ENCODE data around the gene SPEG.

DNA sequence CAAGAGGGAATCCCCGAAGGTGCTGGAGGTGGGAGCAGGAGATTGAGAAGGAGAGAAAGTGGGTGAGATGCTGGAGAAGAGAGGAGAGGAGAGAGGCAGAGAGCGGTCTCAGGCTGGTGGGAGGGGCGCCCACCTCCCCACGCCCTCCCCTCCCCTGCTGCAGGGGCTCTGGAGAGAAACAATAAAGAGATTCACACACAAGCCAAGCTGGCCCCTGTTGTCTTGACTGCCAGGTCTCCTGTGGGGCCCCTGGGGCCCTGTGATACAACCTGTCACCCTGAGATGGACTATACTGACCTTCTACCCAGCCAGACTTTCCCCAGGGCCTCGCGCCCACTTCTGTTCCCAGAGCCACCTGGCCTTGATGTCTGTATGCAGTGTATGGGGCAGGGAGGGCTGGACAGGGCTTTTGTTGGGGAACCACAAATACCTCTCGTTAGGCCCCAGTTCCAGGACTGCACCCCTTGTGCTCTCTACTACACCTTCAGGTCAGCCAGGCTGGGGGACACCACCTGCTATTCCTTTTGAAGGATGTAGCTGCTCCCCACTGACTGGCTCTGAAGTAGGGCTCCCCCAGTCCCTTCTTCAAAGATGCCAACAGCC lies 8.0 kb upstream of the SPEG start:
- TF ChIP-seq EZH2 (conservative IDR thresholded peaks at IDR 0.05; ENCODE audit: low read depth, low read length) (no peak), ZBTB7A (CRISPR knock-in tag; IDR thresholded peaks at IDR 0.05) (no peak), ZKSCAN8 (CRISPR knock-in tag; IDR thresholded peaks at IDR 0.05; ENCODE audit: borderline replicate concordance) (no peak), CBX1 (IDR thresholded peaks at IDR 0.05; ENCODE audit: low read depth) (no peak), GABPA (IDR thresholded peaks at IDR 0.05; ENCODE audit: low read depth, low read length) (no peak), GABPA (CRISPR knock-in tag; IDR thresholded peaks at IDR 0.05; ENCODE audit: low read depth) (no peak), ESRRA (CRISPR knock-in tag; IDR thresholded peaks at IDR 0.05; ENCODE audit: low read depth) (no peak), POLR2G (IDR thresholded peaks at IDR 0.05; ENCODE audit: low read depth, low read length) (no peak), ATAD3A (CRISPR knock-in tag; IDR thresholded peaks at IDR 0.05) (no peak), ZNF724P (CRISPR knock-in tag; IDR thresholded peaks at IDR 0.05; ENCODE audit: borderline replicate concordance) (no peak), CEBPB (IDR thresholded peaks at IDR 0.05; ENCODE audit: borderline replicate concordance, low read depth, low read length) (no peak)
- TF ChIP-seq, protein P1, sequence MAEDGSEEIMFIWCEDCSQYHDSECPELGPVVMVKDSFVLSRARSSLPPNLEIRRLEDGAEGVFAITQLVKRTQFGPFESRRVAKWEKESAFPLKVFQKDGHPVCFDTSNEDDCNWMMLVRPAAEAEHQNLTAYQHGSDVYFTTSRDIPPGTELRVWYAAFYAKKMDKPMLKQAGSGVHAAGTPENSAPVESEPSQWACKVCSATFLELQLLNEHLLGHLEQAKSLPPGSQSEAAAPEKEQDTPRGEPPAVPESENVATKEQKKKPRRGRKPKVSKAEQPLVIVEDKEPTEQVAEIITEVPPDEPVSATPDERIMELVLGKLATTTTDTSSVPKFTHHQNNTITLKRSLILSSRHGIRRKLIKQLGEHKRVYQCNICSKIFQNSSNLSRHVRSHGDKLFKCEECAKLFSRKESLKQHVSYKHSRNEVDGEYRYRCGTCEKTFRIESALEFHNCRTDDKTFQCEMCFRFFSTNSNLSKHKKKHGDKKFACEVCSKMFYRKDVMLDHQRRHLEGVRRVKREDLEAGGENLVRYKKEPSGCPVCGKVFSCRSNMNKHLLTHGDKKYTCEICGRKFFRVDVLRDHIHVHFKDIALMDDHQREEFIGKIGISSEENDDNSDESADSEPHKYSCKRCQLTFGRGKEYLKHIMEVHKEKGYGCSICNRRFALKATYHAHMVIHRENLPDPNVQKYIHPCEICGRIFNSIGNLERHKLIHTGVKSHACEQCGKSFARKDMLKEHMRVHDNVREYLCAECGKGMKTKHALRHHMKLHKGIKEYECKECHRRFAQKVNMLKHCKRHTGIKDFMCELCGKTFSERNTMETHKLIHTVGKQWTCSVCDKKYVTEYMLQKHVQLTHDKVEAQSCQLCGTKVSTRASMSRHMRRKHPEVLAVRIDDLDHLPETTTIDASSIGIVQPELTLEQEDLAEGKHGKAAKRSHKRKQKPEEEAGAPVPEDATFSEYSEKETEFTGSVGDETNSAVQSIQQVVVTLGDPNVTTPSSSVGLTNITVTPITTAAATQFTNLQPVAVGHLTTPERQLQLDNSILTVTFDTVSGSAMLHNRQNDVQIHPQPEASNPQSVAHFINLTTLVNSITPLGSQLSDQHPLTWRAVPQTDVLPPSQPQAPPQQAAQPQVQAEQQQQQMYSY (CRISPR knock-in tag; IDR thresholded peaks at IDR 0.05) = no peak
- TF ChIP-seq, protein P2, sequence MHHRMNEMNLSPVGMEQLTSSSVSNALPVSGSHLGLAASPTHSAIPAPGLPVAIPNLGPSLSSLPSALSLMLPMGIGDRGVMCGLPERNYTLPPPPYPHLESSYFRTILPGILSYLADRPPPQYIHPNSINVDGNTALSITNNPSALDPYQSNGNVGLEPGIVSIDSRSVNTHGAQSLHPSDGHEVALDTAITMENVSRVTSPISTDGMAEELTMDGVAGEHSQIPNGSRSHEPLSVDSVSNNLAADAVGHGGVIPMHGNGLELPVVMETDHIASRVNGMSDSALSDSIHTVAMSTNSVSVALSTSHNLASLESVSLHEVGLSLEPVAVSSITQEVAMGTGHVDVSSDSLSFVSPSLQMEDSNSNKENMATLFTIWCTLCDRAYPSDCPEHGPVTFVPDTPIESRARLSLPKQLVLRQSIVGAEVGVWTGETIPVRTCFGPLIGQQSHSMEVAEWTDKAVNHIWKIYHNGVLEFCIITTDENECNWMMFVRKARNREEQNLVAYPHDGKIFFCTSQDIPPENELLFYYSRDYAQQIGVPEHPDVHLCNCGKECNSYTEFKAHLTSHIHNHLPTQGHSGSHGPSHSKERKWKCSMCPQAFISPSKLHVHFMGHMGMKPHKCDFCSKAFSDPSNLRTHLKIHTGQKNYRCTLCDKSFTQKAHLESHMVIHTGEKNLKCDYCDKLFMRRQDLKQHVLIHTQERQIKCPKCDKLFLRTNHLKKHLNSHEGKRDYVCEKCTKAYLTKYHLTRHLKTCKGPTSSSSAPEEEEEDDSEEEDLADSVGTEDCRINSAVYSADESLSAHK (CRISPR knock-in tag; IDR thresholded peaks at IDR 0.05; ENCODE audit: borderline replicate concordance) = no peak
- TF ChIP-seq, protein P3, sequence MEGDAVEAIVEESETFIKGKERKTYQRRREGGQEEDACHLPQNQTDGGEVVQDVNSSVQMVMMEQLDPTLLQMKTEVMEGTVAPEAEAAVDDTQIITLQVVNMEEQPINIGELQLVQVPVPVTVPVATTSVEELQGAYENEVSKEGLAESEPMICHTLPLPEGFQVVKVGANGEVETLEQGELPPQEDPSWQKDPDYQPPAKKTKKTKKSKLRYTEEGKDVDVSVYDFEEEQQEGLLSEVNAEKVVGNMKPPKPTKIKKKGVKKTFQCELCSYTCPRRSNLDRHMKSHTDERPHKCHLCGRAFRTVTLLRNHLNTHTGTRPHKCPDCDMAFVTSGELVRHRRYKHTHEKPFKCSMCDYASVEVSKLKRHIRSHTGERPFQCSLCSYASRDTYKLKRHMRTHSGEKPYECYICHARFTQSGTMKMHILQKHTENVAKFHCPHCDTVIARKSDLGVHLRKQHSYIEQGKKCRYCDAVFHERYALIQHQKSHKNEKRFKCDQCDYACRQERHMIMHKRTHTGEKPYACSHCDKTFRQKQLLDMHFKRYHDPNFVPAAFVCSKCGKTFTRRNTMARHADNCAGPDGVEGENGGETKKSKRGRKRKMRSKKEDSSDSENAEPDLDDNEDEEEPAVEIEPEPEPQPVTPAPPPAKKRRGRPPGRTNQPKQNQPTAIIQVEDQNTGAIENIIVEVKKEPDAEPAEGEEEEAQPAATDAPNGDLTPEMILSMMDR (CRISPR knock-in tag; IDR thresholded peaks at IDR 0.05) = no peak
